ENCODE measurements around the gene SETD5. TPM values are rescaled to one million over a fixed set of nuclear protein-coding genes. Genes with fewer than 3 reads are reported as not detected.

Gene SETD5
- total RNA-seq, 1 donor from 2014 or later = 124 TPM

GRCh38 chr3:9496893-9497292, 99.5 kb downstream of the SETD5 start:
- TF ChIP-seq, protein P1, sequence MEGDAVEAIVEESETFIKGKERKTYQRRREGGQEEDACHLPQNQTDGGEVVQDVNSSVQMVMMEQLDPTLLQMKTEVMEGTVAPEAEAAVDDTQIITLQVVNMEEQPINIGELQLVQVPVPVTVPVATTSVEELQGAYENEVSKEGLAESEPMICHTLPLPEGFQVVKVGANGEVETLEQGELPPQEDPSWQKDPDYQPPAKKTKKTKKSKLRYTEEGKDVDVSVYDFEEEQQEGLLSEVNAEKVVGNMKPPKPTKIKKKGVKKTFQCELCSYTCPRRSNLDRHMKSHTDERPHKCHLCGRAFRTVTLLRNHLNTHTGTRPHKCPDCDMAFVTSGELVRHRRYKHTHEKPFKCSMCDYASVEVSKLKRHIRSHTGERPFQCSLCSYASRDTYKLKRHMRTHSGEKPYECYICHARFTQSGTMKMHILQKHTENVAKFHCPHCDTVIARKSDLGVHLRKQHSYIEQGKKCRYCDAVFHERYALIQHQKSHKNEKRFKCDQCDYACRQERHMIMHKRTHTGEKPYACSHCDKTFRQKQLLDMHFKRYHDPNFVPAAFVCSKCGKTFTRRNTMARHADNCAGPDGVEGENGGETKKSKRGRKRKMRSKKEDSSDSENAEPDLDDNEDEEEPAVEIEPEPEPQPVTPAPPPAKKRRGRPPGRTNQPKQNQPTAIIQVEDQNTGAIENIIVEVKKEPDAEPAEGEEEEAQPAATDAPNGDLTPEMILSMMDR (IDR thresholded peaks at IDR 0.05) = no peak
- intact Hi-C loops (cut with DNase I) = no loop called here
- ATAC-seq (no peak), DNase-seq (no peak)
- Histone ChIP-seq H3K27ac (no peak overlapping the region), H3K27me3 (peaks cover 24% of the 10 kb centered on the region), H3K36me3 (no peaks in the 10 kb centered on the region), H3K9me3 (no peaks in the 10 kb centered on the region), H3K4me1 (peaks cover 9% of the 10 kb centered on the region), H3K4me3 (no peak overlapping the region)

GRCh38 chr3:9497821-9498565, 100.6 kb downstream of the SETD5 start:
- TF ChIP-seq, protein P1 (IDR thresholded peaks at IDR 0.05) = no peak
- Histone ChIP-seq H3K27ac (no peak overlapping the region), H3K4me1 (peaks cover 9% of the 10 kb centered on the region), H3K27me3 (peaks cover 27% of the 10 kb centered on the region), H3K36me3 (no peaks in the 10 kb centered on the region), H3K4me3 (no peak overlapping the region), H3K9me3 (no peaks in the 10 kb centered on the region)
- ATAC-seq (no peak), DNase-seq (no peak)
- intact Hi-C loops (cut with DNase I) = no loop called here

DNA sequence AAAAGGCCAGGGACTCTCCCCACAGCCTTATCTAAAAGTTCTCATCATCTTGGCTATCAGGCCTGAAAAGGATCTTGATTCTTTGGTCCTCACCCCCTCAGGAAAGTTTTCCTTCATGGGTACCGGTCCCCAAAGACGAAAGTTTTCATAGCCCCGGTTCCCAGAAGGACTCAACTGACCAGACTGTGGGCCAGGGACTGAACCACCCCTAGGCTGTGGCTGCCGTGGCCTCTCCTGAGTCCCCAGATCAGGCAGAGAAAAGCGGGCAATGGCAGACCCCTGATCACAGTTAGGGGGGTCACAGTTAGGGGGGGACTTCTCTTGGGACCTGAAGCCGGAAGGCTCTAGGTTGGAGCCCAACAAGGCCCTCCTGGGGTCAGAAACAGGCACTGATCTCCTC, 101.4 kb downstream of the SETD5 start:
- DNase-seq (no peak), ATAC-seq (no peak)
- no peak overlapping the region for H3K27ac ChIP-seq
- H3K9me3 ChIP-seq = no peaks in the 10 kb centered on the region
- no peak overlapping the region for H3K4me3 ChIP-seq
- intact Hi-C loops (cut with DNase I) = no loop called here
- TF ChIP-seq, protein P1 (IDR thresholded peaks at IDR 0.05) = no peak
- H3K27me3 ChIP-seq = peaks cover 27% of the 10 kb centered on the region
- peaks cover 9% of the 10 kb centered on the region for H3K4me1 ChIP-seq
- H3K36me3 ChIP-seq = no peaks in the 10 kb centered on the region

DNA sequence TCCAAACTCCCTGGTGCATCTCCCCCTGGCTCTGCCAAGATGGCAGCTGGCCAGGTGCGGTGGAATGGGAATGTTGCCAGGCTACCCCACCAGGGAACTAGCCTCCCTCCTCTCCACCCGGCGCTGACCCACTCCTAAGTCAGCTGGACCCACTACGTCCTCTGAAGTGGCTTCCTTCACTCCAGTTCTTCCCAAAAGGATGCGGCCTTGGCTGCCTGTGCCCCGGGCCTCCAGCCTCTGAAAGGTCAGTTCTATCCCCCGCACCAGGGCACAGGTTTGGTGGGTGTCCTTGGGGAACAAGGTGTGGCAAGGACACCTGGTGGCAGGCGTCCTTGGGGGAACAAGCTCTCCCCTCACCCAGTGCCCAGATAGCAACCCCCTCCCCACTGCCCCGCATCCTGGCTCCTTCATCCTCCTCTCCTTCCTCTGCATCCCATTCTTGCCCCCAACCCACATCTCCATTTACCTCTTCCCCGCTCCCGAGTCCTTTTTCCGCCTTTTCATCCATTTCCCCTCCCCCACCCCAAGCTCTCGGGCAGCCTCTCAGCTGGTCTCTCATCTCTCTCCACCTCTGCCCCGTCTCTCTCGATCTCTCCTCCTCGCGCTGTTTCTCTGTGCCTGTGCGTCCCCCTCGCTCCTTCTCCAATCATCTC, 102.2 kb downstream of the SETD5 start:
- TF ChIP-seq, protein P1 (IDR thresholded peaks at IDR 0.05) = no peak
- Histone ChIP-seq H3K27ac (no peak overlapping the region), H3K4me1 (peaks cover 9% of the 10 kb centered on the region), H3K4me3 (no peak overlapping the region), H3K9me3 (no peaks in the 10 kb centered on the region), H3K36me3 (no peaks in the 10 kb centered on the region), H3K27me3 (peaks cover 27% of the 10 kb centered on the region)
- ATAC-seq = no peak
- intact Hi-C loops (cut with DNase I) = no loop called here
- DNase-seq = no peak

DNA sequence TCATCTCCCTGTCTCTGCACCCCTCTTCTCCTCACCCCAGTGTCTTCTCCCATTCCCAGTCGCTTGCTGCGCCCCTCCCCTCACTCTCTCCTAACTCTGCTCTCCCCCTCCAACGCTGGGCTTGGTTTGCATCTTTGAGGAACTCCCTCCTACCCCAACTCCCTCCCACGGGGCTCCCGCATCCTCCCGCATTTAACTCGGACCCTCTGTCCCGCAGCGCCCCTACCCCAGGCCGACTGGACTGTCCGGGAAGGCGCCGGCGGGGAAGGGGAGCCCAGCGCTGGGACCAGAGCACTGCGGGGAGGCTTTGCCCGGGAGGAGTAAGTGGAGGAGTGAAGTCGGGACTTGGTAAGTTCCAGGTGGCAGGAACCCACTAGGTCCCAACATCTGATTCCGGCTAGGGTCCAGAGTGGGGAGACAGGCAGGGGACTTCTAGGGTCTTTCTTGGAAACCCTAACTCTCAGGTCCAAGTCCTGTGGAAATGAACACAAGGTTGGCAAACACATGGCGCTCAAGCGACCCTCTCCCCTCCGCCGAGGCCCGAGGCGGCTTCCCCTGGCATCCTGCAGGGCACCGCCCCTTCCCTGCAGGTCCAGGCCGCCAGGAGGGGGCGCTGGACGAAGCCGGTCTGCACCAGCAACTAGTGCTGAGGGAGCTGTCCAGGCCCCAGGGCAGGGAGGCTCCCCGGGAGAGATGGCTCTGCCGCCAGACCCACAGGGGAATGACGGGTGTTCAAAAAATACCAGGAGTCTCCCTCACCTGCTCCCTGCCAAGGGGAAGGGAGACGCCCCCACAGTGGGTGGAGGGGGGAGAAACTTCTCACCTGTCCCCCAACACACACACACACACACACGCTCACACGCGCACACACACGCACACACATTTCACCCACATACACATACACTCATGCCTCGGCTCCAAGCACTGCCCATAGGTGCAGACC, 103.0 kb downstream of the SETD5 start:
- Histone ChIP-seq H3K4me1 (peaks cover 9% of the 10 kb centered on the region), H3K4me3 (no peak overlapping the region), H3K27me3 (peaks cover 27% of the 10 kb centered on the region), H3K9me3 (no peaks in the 10 kb centered on the region), H3K27ac (no peak overlapping the region), H3K36me3 (no peaks in the 10 kb centered on the region)
- ATAC-seq (peak; percentile 80), DNase-seq (peak; percentile 84)
- intact Hi-C loops (cut with DNase I) = no loop called here
- TF ChIP-seq, protein P1 (IDR thresholded peaks at IDR 0.05) = peak; percentile 64

Measured in upper lobe of right lung (tissue), 1 donor.